Ovary (tissue), 9 donors: ENCODE data around the gene GNA14. TPM values are rescaled to one million over a fixed set of nuclear protein-coding genes. Genes with fewer than 3 reads are reported as not detected.

Experiments
- DNase-seq, 5 donors: peaks; one replicate each; pipeline ENCODE4 v3.0.0-alpha.2; 2019 to 2020
- H3K27ac ChIP-seq, 2 donors: fragments of 200-600 bp; one replicate each; pipeline versions ENCODE4 v1.5.1 to v1.8.0; 2019 to 2022
- H3K27me3 ChIP-seq: fragments of 200-600 bp; one replicate; pipeline ENCODE4 v1.8.0; 2022
- H3K36me3 ChIP-seq: fragments of 200-600 bp; sonication (generic); one replicate; pipeline ENCODE4 v1.5.1; 2019
- H3K4me1 ChIP-seq: one replicate; pipeline ENCODE4 v1.8.1; 2013; ENCODE audit warnings: mild to moderate bottlenecking, moderate library complexity; ENCODE audit not compliant: insufficient read depth
- H3K4me3 ChIP-seq: fragments of 200-600 bp; sonication (generic); one replicate; pipeline ENCODE4 v1.5.1; 2017
- H3K9me3 ChIP-seq, 2 donors: fragments of 200-600 bp in 1 of 2; sonication (generic) in 1 of 2; one replicate each; pipeline versions ENCODE4 v1.5.1 to v1.8.1; 2013 to 2019; ENCODE audit warnings: mild to moderate bottlenecking in 1 of 2, moderate library complexity in 1 of 2
- CTCF ChIP-seq, 3 donors: fragments of 450-650 bp in 2 of 3; fragments of 200-600 bp in 1 of 3; IDR thresholded peaks; one replicate each; pipeline versions ENCODE4 v1.5.1 to v1.8.0; 2016 to 2022; ENCODE audit warnings: antibody characterized with exemption in 3 of 3, mild to moderate bottlenecking in 1 of 3
- EP300 ChIP-seq: sonication (generic); formaldehyde crosslinking; IDR thresholded peaks from one replicate; pipeline ENCODE4 v1.6.1; 2017; ENCODE audit warnings: antibody characterized with exemption
- POLR2A ChIP-seq: fragments of 450-650 bp; IDR thresholded peaks from one replicate; pipeline ENCODE4 v1.6.1; 2017; ENCODE audit warnings: antibody characterized with exemption, mild to moderate bottlenecking, moderate library complexity
- WGBS, 3 donors: extraction: QIAGEN DNeasy Blood & Tissue Kit in 1 of 3; methylation state at CpG; one replicate each; pipeline versions ENCODE4 v1.1.5 to v1.1.7; 2013 to 2017; 5-methylcytosine and 5-hydroxymethylcytosine counted together
- intact Hi-C, 4 donors: fragments of 100-400 bp; cut with DNase I; formaldehyde crosslinking; loops; one replicate each; pipeline versions ENCODE4 v1.11.0 to v1.15.1; 2022 to 2023
- polyA plus RNA-seq, 2 donors: library from polyadenylated mRNA; stranded (reverse); fragments of 200-250 nt in 1 of 2; fragments of 350-450 nt in 1 of 2; fragmentation: Illumina TruSeq in 1 of 2; extraction: RNeasy Lipid Tissue Mini Kit (QIAGEN cat#74804) in 1 of 2; gene quantifications; one replicate each; pipeline ENCODE4 v1.2.3, GENCODE V29; 2013 to 2014
- total RNA-seq, 7 donors: library from RNA; depleted of rRNA in 2 of 7; stranded (reverse); fragments of >200 nt in 2 of 7; fragmentation: NEBNext Ultra II Directional in 3 of 7; extraction: Animal tissue kit (Norgen Biotek cat#: 25700) in 3 of 7; gene quantifications; one replicate each; pipeline versions ENCODE4 v1.1.0 to v1.2.4, GENCODE V29; 2016 to 2023
- donor health status: DM: no; HTN: no; CAD: no; lungs with moderate emphysema.
- donor health status: DM: no; HTN: no; CAD: no.
- donor health status: Bipolar disorder and iron deficiency.
- donor health status: DM: yes; HTN: yes; CAD: no.
- donor health status: DM: no; HTN: no; CAD: no.
- donor health status: DM: yes; HTN: yes; CAD: no.

GNA14 gene
- total and polyA plus RNA-seq, 9 donors: 4.9 to 9.9 (median 7.6) TPM

GRCh38 chr9:77422969-77423368, 225.2 kb downstream of the GNA14 start:
- Histone ChIP-seq H3K36me3 (no peaks in the 10 kb centered on the region), H3K27me3 (no peaks in the 10 kb centered on the region), H3K4me1 (no peaks in the 10 kb centered on the region), H3K4me3 (no peak overlapping the region), H3K9me3 (no peaks in the 10 kb centered on the region), H3K27ac (no peak overlapping the region)
- TF ChIP-seq POLR2A (no peak), CTCF (IDR thresholded peaks at IDR 0.05) (no peak), EP300 (no peak)
- DNase-seq: no peak
- intact Hi-C loops: no loop called here
- WGBS, 3 donors: 95 to 98% (median 97%) methylated on average over 3 of the region's 3 CpGs

GRCh38 chr9:77421506-77422265, 226.4 kb downstream of the GNA14 start:
- intact Hi-C loops: no loop called here
- Histone ChIP-seq H3K4me3 (no peak overlapping the region), H3K4me1 (peaks cover 1% of the 10 kb centered on the region), H3K36me3 (no peaks in the 10 kb centered on the region), H3K27me3 (no peaks in the 10 kb centered on the region), H3K27ac (no peak overlapping the region), H3K9me3 (no peaks in the 10 kb centered on the region)
- no peak for DNase-seq
- TF ChIP-seq EP300 (no peak), POLR2A (no peak), CTCF (IDR thresholded peaks at IDR 0.05) (no peak)
- 96 to 97% (median 97%) methylated on average over 10 of the region's 10 CpGs for WGBS, 3 donors

- Histone ChIP-seq H3K27me3 (no peaks in the 10 kb centered on the region), H3K27ac (no peak overlapping the region), H3K36me3 (no peaks in the 10 kb centered on the region), H3K9me3 (no peaks in the 10 kb centered on the region), H3K4me3 (no peak overlapping the region), H3K4me1 (peaks cover 1% of the 10 kb centered on the region)
- 38 to 57% (median 53%) methylated on average over 2 of the region's 2 CpGs for WGBS, 3 donors
- no peak for DNase-seq
- intact Hi-C loops: no loop called here
- TF ChIP-seq POLR2A (no peak), CTCF (IDR thresholded peaks at IDR 0.05) (no peak), EP300 (no peak)
Observed at GRCh38 chr9:77420641-77421040, 227.5 kb downstream of the GNA14 start.

GRCh38 chr9:77418226-77418625, 229.9 kb downstream of the GNA14 start:
- DNase-seq: no peak
- no peak overlapping the region for H3K4me3 ChIP-seq
- no peak overlapping the region for H3K27ac ChIP-seq
- intact Hi-C loops: no loop called here
- peaks cover 1% of the 10 kb centered on the region for H3K4me1 ChIP-seq
- no peaks in the 10 kb centered on the region for H3K9me3 ChIP-seq
- H3K27me3 ChIP-seq: no peaks in the 10 kb centered on the region
- H3K36me3 ChIP-seq: no peaks in the 10 kb centered on the region
- TF ChIP-seq CTCF (IDR thresholded peaks at IDR 0.05) (no peak), EP300 (no peak), POLR2A (no peak)
